GM18502 (cell line): ENCODE measurements around the gene CFHR3.
A peak's percentile ranks its signal among the peaks of the same experiment; 100 is the strongest.
"Not testable (repeated sequence)": the region's sequence is repeated elsewhere in the genome, so short reads cannot be mapped to it uniquely, and the experiment has no call there.

Experiments
- ATAC-seq: cut with Tn5 transposase; IDR thresholded peaks from one replicate; pipeline ENCODE4 v1.9.1; 2021; ENCODE audit warnings: mild to moderate bottlenecking; ENCODE audit not compliant: unreplicated experiment, poor library complexity

CFHR3 gene

GRCh38 chr1:196774603-196775002, at the start of gene CFHR3:
Gene CFHR3 (plus strand): TSS chr1:196774840. CDS start chr1:196774887, 47 bp downstream.
- no peak for ATAC-seq

DNA sequence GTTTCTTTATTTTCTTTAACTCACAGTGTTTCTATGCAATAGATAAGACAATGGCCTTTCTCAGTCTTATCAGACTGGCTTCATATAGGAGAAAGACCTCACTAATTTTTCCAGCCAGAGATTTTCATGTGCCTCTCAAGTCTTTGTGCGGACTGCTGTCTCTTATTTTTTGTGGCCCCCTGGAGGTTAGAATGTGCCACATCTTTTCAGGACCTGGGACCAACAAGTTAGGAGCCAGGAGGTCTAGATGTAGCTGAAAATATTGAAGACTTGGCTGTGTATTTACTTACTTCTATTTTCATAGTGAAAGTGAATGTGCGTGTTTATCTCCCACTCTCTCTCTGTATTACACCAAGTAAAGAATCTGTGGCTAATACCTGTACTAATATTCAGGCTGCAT, 42.1 kb upstream of the CFHR3 start:
- no peak for ATAC-seq

DNA sequence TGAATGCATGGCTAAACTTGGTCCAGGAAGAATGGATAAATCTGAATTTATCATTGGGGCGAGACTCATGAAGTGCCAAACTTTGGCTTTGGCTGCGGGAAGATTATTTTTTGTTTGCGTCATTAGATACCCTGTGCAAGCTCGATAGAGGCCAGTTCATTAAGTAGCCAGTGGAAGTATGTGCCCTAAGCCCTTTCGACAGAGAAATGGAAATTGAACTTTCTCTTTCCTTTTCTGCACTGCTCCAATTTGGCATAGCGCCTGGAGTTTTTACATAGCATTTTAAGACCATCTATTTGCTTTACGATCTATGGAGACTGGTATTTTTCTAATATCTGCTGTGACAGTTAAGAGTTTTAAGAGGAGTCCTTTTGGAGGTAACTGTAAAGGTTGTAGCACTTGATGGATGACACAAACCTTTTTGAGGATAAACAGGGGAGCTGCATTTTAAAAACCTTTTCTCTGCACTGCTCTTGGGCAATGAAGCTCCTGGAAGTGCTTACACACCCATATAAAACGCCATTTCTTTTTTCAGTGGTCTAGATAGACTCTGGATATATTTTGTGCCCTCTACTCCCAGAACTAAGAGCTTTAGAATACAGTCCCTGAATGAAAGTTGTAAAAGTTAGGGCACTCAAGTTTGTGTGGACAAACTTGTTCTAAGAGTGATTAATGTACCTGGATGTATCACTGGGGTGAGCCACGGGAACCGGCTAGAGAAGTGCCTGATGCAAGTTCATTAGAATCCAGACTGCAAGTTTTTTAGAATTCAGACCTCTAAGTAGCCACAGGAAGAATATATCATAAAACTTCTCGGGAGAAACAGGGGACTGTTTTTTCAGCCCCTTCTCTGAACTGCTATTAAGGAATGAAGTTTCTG, 41.3 kb upstream of the CFHR3 start:
- ATAC-seq = no peak

DNA sequence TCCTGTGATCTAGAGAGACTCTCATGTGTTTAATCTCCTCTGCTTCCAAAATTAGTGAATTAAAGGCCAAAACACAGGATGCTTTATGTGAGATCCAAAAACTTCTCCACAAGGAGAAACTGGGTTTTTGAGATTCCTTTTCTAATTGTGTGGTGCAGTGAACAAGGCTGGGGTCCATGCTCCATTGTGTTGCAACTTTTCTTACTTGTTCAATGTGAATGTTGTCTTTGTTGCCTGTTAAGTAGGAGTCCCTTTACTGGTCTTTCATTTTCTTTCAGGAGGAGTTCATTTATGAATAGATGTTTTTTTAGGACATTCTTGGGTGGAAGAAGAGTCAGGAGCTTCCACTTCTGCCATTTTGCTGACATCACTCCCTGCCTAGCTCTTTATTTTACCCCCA, 40.6 kb upstream of the CFHR3 start:
- no peak for ATAC-seq

DNA sequence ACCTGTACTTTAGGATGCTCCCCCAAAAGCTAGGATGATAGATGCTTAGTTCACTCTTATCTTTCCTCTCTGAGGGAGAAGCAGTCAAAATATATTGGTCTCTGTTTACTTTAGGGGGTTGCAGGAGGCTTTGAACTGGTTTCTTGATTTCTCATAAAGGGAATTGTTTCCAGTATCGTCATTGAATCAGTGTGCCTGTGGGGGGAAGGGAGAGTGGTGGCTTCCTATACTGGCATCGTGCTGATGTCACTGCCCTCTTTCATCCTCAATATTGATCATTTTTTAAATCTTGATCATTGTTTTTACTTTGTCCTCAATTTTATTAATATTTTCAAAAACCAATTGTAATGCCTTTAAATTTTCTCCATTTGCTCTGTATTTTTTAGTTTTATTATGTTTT, 40.2 kb upstream of the CFHR3 start:
- no peak for ATAC-seq

DNA sequence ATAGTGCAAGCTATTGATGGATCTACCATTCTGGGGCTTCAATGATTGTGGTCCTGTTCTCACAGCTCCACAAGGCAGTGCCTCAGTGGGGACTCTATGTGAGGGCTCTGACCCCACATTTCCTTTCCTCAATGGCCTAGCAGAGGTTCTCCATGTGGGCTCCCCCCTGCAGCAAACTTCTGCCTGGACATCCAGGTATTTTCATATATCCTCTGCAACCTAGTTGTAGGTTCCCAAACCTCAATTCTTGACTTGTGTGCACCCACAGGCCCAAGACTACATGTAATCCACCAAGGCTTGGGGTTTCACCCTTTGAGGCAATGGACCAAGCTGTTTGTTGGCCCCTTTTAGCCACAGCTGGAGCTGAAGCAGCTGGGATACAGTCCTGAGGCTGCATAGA, 35.9 kb upstream of the CFHR3 start:
- no peak for ATAC-seq

GRCh38 chr1:196743244-196743643, 31.4 kb upstream of the CFHR3 start:
- peak; percentile 93 for ATAC-seq

DNA sequence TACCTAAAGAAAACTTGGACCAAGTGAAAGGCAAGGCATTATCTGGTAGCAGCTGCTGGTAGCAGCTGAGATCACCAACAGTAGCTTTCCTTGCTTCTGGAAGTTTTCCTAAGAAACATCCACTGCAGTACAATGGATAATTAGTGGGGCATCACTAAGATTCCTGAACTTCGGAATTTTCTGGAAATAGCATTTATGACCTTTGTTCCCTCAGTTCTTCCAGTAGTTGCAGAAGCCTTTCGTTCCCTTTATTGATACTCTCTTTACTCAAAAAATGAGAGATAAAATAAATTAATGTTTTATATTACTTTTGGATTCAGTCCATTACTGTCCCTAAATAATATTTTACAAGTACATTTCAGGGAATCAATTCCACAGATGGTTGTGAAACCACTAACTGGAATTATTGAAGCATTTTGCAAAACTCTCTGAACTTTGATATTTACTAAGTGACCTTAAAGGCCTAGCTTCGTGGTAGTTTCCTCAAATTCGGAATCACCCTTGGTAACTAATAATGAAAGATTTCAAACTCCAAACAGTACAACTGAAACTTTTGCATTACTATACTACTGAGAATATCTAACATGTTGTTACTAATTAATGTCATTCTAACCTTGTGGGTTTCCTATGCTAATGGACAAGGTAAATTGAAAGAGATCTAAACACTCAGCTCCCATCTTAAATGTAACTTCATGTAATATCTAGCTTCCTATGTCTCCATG, 9.5 kb upstream of the CFHR3 start:
- not testable (repeated sequence) for ATAC-seq

GRCh38 chr1:196769823-196770222, 4.8 kb upstream of the CFHR3 start:
- not testable (repeated sequence) for ATAC-seq

- no peak for ATAC-seq
Measured at GRCh38 chr1:196773713-196774112, 927 bp upstream of the CFHR3 start.

DNA sequence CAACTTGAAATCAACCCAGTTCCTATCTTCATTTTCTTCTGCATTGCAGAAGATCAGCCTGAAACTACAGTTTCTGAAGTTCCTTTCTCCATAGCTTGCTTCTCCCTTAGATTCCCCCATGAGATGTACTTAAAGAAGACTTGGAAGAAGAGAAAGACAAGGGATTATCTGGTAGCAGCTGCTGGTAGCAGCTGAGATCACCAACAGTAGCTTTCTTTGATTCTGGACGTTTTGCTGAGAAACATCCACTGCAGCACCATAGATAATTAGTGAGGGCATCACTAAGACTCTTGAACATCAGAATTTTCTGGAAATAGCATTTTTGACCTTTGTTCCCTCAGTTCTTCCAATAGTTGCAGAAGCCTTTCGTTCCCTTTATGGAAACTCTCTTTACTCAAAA, 465 bp upstream of the CFHR3 start:
- no peak for ATAC-seq

DNA sequence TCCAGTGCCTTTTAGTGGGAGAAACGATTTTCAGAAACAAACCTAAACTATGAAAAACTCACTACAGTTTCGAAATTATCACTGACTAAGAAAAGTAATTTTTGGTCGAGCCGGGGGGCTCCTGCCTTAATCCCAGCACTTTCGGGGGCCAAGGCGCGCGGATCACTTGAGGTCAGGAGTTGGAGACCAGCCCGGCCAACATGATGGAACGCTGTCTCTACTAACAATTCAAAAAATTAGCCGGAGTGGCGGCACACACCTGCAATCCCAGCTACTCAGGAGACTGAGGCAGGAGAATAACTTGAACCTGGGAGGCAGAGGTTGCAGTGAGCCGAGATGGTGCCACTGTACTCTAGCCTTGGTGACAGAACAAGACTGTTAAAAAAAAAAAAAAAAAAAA, 3.0 kb downstream of the CFHR3 start:
- no peak for ATAC-seq

- ATAC-seq = no peak
Measured at GRCh38 chr1:196779093-196779492, 4.5 kb downstream of the CFHR3 start.

GRCh38 chr1:196791252-196791651, 16.6 kb downstream of the CFHR3 start:
- not testable (repeated sequence) for ATAC-seq

DNA sequence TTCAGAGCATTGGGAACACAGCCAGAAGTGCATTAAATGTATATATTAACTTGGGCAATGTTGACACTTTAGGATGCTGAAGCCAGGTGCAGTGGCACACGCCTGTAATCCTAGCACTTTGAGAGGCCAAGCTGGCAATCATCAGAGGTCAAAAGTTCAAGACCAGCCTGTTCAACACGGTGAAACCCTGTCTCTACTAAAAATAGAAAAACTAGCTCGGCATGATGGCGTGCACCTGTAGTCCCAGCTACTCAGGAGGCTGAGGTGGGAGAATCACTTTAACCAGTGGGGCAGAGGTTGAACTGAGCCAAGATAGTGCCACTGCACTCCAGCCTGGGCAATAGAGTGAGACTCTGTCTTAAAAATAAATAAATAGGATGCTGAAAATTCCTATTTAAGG, 19.5 kb downstream of the CFHR3 start:
- ATAC-seq = not testable (repeated sequence)

DNA sequence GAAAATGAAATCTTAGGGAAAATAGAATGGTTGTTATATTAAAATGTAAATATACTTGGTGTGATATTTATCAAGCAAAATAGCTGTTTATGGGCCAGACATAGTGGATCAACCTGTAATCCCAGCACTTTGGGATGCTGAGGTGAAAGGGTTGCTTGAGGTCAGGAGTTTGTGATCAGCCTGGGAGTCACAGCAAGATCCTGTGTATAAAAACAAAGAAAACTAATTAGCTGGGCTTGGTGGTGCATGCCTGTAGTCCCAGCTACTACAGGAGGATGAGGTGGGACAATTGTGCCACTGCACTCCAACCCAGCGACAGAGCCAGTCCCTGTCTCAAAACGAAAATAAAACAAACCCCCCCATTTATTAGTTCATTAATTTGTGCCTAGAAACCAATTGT, 23.3 kb downstream of the CFHR3 start:
- no peak for ATAC-seq

DNA sequence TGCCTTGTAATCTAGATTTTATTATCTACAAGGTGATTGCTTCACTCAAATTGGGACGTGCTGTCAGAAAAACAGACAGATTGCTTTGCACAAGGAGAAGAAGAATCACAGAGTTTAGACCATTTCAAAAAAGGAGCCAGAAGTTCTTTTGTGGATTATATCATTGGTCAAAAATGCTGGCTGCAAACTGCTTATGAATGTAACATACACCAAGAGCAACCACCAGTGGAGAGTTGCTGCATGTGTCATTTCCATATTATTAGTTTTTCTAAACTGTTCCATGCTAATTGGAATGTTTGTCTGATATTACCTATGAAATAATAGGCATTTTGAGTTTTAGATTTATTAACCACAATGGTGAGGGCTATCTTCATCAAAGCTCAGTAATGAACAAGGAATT, 27.3 kb downstream of the CFHR3 start:
- ATAC-seq = not testable (repeated sequence)

- ATAC-seq = no peak
Measured at GRCh38 chr1:196808529-196809235, 34.0 kb downstream of the CFHR3 start.

GRCh38 chr1:196817442-196817841, 42.8 kb downstream of the CFHR3 start:
- ATAC-seq = not testable (repeated sequence)

DNA sequence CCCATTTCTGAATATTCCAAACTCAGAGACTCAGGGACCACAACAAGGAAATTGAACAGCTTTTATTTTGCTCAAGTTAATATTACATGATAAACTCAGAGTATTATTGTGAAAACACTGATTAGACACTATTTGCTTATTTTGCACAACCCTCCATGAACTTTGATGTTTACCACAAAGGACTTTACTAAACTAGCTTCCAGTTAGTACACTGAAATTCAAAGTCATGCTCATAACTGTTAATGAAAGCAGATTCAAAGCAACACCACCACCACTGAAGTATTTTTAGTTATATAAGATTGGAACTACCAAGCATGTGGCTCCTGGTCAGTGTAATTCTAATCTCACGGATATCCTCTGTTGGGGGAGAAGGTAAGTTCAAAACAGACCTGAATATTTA, 44.9 kb downstream of the CFHR3 start, which contains the start of gene CFHR1:
Gene CFHR1, plus strand, starts transcription at position 201 of the 400 bp plus-strand sequence. Its CDS starts 114 bp downstream, at position 315.
- not testable (repeated sequence) for ATAC-seq

GRCh38 chr1:196827860-196828259, 53.2 kb downstream of the CFHR3 start:
- ATAC-seq = not testable (repeated sequence)
